ENCODE data around the gene ARFGAP3. TPM values are rescaled to one million over a fixed set of nuclear protein-coding genes. Genes with fewer than 3 reads are reported as not detected.
A peak's percentile ranks its signal among the peaks of the same experiment; 100 is the strongest.

The ARFGAP3 gene
- total RNA-seq, 2 donors from 2014 or later, result 20.5 to 36.9 TPM

GRCh38 chr22:42848941-42849550 is 8.0 kb downstream of the ARFGAP3 start:
- Histone ChIP-seq H3K4me3 (ENCODE audit: low read length) (no peak overlapping the region), H3K4me1 (ENCODE audit: control insufficient read depth, insufficient read depth, low read length) (no peaks in the 10 kb centered on the region), H3K9me3 (ENCODE audit: control insufficient read depth, low read length) (no peaks in the 10 kb centered on the region), H3K27ac (ENCODE audit: low read depth, low read length) (no peak overlapping the region), H3K36me3 (ENCODE audit: control insufficient read depth, insufficient read depth, low read length) (peaks cover 16% of the 10 kb centered on the region), H3K9ac (ENCODE audit: extremely low read depth, low read length, poor library complexity, severe bottlenecking) (no peak overlapping the region), H3K27me3 (ENCODE audit: control insufficient read depth, insufficient read depth, low read length, poor library complexity, severe bottlenecking) (no peaks in the 10 kb centered on the region)
- no peak for DNase-seq
- Mint-ChIP-seq H3K27me3 (ENCODE audit: insufficient read depth) (no peaks in the 10 kb centered on the region), H3K36me3 (ENCODE audit: low read depth) (peaks cover 20% of the 10 kb centered on the region), H3K27ac (no peak overlapping the region), H3K4me3 (no peak overlapping the region), H3K4me1 (no peaks in the 10 kb centered on the region), H3K9me3 (no peaks in the 10 kb centered on the region)
- TF ChIP-seq CTCF (conservative IDR thresholded peaks at IDR 0.05), result no peak
- 87 to 89% methylated on average over 3 to 5 of the region's 5 CpGs for WGBS, 2 experiments (ENCODE audit: insufficient coverage in 1 of 2, insufficient read length in 1 of 2)

DNA sequence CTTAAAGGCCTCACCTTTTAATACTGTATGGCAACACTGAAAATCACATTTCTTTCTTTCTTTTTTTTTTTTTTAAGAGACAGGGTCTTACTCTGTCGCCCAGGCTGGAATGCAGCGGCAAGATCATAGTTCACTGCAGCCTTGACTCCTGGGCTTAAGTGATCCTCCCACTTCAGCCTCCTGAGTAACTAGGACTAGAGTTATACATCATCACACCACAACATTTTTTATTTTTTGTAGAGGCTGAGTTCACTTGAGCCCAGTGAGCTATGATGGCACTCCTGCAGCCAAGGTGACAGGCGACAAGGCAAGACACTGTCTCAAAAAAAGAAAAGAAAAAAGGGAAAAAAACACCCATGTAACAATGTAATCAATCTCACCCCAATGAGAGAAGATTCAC is 10.0 kb downstream of the ARFGAP3 start:
- TF ChIP-seq CTCF (conservative IDR thresholded peaks at IDR 0.05), result no peak
- H3K4me3 ChIP-seq (ENCODE audit: low read length), result no peak overlapping the region
- H3K9ac ChIP-seq (ENCODE audit: extremely low read depth, low read length, poor library complexity, severe bottlenecking), result no peak overlapping the region
- Mint-ChIP-seq H3K4me1 (no peaks in the 10 kb centered on the region), H3K36me3 (ENCODE audit: low read depth) (peaks cover 23% of the 10 kb centered on the region), H3K4me3 (no peak overlapping the region), H3K27ac (no peak overlapping the region), H3K9me3 (no peaks in the 10 kb centered on the region), H3K27me3 (ENCODE audit: insufficient read depth) (no peaks in the 10 kb centered on the region)
- no peaks in the 10 kb centered on the region for H3K27me3 ChIP-seq (ENCODE audit: control insufficient read depth, insufficient read depth, low read length, poor library complexity, severe bottlenecking)
- no peaks in the 10 kb centered on the region for H3K9me3 ChIP-seq (ENCODE audit: control insufficient read depth, low read length)
- H3K27ac ChIP-seq (ENCODE audit: low read depth, low read length), result no peak overlapping the region
- 89 to 90% methylated on average over 2 to 3 of the region's 3 CpGs for WGBS, 2 experiments (ENCODE audit: insufficient coverage in 1 of 2, insufficient read length in 1 of 2)
- peaks cover 21% of the 10 kb centered on the region for H3K36me3 ChIP-seq (ENCODE audit: control insufficient read depth, insufficient read depth, low read length)
- DNase-seq, result peak; percentile 8
- no peaks in the 10 kb centered on the region for H3K4me1 ChIP-seq (ENCODE audit: control insufficient read depth, insufficient read depth, low read length)

DNA sequence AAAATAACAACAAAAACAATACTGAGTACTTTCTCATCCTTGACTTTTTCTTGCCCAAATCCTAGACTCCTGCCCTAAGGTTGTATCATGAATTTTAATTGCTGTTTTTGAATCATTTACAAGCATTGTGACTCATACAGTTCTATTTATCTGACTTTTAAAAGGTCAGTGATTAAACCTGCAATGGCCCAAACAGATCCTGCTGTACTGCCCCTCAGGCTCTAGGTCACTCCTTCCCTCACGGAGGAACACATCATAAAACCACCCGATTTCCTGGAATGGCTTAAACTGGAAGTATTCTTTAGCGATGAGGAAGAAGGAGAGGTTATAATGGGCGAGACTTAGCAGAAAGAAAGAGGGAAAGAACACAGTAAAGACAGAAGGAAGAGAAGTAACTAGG is 12.3 kb downstream of the ARFGAP3 start:
- no peak overlapping the region for H3K27ac ChIP-seq (ENCODE audit: low read depth, low read length)
- WGBS, 2 experiments (ENCODE audit: insufficient coverage in 1 of 2, insufficient read length in 1 of 2), result 91 to 95% methylated on average over 4 of the region's 4 CpGs
- TF ChIP-seq CTCF (conservative IDR thresholded peaks at IDR 0.05), result no peak

More for the DNA sequence above, 12.3 kb downstream of the ARFGAP3 start:
- Mint-ChIP-seq H3K27ac (no peak overlapping the region), H3K4me3 (no peak overlapping the region), H3K36me3 (ENCODE audit: low read depth) (peaks cover 39% of the 10 kb centered on the region), H3K9me3 (peaks cover 2% of the 10 kb centered on the region), H3K4me1 (no peaks in the 10 kb centered on the region), H3K27me3 (ENCODE audit: insufficient read depth) (no peaks in the 10 kb centered on the region)
- Histone ChIP-seq H3K9me3 (ENCODE audit: control insufficient read depth, low read length) (no peaks in the 10 kb centered on the region), H3K9ac (ENCODE audit: extremely low read depth, low read length, poor library complexity, severe bottlenecking) (no peak overlapping the region), H3K4me3 (ENCODE audit: low read length) (no peak overlapping the region), H3K27me3 (ENCODE audit: control insufficient read depth, insufficient read depth, low read length, poor library complexity, severe bottlenecking) (no peaks in the 10 kb centered on the region), H3K36me3 (ENCODE audit: control insufficient read depth, insufficient read depth, low read length) (peaks cover 39% of the 10 kb centered on the region), H3K4me1 (ENCODE audit: control insufficient read depth, insufficient read depth, low read length) (no peaks in the 10 kb centered on the region)
- no peak for DNase-seq

All from endodermal cell (in vitro differentiated cells).